ENCODE results near the gene ALOX5AP.

- no peak for TF ChIP-seq EZH2 (IDR thresholded peaks at IDR 0.05; ENCODE audit: insufficient read depth, poor library complexity, severe bottlenecking)
- no peak for TF ChIP-seq EZH2phosphoT487 (IDR thresholded peaks at IDR 0.05; ENCODE audit: insufficient read depth, low read depth)
These were observed 24.0 kb upstream of the ALOX5AP start for GRCh38 chr13:30711375-30711774.

Measured in GM23248 (cell line).